Astrocyte (in vitro differentiated cells and primary cell): ENCODE measurements around the gene SCT. TPM values are rescaled to one million over a fixed set of nuclear protein-coding genes. Genes with fewer than 3 reads are reported as not detected.

ENCODE experiments used
- DNase-seq: peaks from one replicate; pipeline ENCODE4 v3.0.0-alpha.2; 2010; ENCODE audit warnings: low read depth
- FAIRE-seq: peaks from 2 replicates; lab custom pipeline; 2011; peaks lifted over from hg19 to GRCh38; lab: Jason Lieb, UNC
- H2AFZ ChIP-seq: 2 replicates; pipeline ENCODE4 v1.6.0; 2012; ENCODE audit warnings: low read depth, low read length, inconsistent platforms
- H3K27ac ChIP-seq: 2 replicates; pipeline ENCODE4 v1.5.1; 2011; ENCODE audit warnings: low read depth, low read length, inconsistent platforms
- H3K27me3 ChIP-seq: 2 replicates; pipeline ENCODE4 v1.6.0; 2011; ENCODE audit warnings: low read length, inconsistent platforms; ENCODE audit not compliant: insufficient read depth
- H3K36me3 ChIP-seq: 2 replicates; pipeline ENCODE4 v1.5.1; 2011; ENCODE audit warnings: low read length, inconsistent platforms; ENCODE audit not compliant: insufficient read depth
- H3K4me1 ChIP-seq: 2 replicates; pipeline ENCODE4 v1.5.1; 2011; ENCODE audit warnings: low read length, inconsistent platforms; ENCODE audit not compliant: insufficient read depth
- H3K4me2 ChIP-seq: 2 replicates; pipeline ENCODE4 v1.6.0; 2012; ENCODE audit warnings: low read length, inconsistent platforms
- H3K4me3 ChIP-seq: 2 replicates; pipeline ENCODE4 v1.5.1; 2011; ENCODE audit warnings: low read depth, mild to moderate bottlenecking, low read length, inconsistent platforms; ENCODE audit not compliant: insufficient read depth
- H3K79me2 ChIP-seq: 2 replicates; pipeline ENCODE4 v1.6.0; 2012; ENCODE audit warnings: mild to moderate bottlenecking, low read length, inconsistent platforms; ENCODE audit not compliant: insufficient read depth
- H3K9ac ChIP-seq: 2 replicates; pipeline ENCODE4 v1.6.0; 2012; ENCODE audit warnings: mild to moderate bottlenecking, low read length, inconsistent platforms
- H3K9me3 ChIP-seq: 2 replicates; pipeline ENCODE4 v1.5.1; 2012; ENCODE audit warnings: low read depth, mild to moderate bottlenecking, low read length, inconsistent platforms; ENCODE audit not compliant: insufficient read depth
- H4K20me1 ChIP-seq: 2 replicates; pipeline ENCODE4 v1.6.0; 2012; ENCODE audit warnings: low read length, inconsistent platforms; ENCODE audit not compliant: insufficient read depth
- H3K27ac Mint-ChIP-seq: one replicate; pipeline ENCODE4 v1.8.0; 2021; ENCODE audit warnings: mild to moderate bottlenecking, mixed read lengths; ENCODE audit not compliant: unreplicated experiment
- H3K27me3 Mint-ChIP-seq: one replicate; pipeline ENCODE4 v1.8.0; 2021; ENCODE audit warnings: low read depth, mixed read lengths; ENCODE audit not compliant: unreplicated experiment
- H3K36me3 Mint-ChIP-seq: one replicate; pipeline ENCODE4 v1.8.0; 2021; ENCODE audit warnings: low read depth, mixed read lengths; ENCODE audit not compliant: unreplicated experiment
- H3K4me1 Mint-ChIP-seq: one replicate; pipeline ENCODE4 v1.8.0; 2021; ENCODE audit warnings: low read depth, mixed read lengths; ENCODE audit not compliant: unreplicated experiment
- H3K4me3 Mint-ChIP-seq: one replicate; pipeline ENCODE4 v1.8.0; 2021; ENCODE audit warnings: mild to moderate bottlenecking, moderate library complexity, mixed read lengths; ENCODE audit not compliant: unreplicated experiment
- H3K9me3 Mint-ChIP-seq: one replicate; pipeline ENCODE4 v1.8.0; 2021; ENCODE audit warnings: mild to moderate bottlenecking, mixed read lengths; ENCODE audit not compliant: unreplicated experiment
- EZH2 ChIP-seq: IDR thresholded peaks from 2 replicates; pipeline ENCODE4 v1.6.1; 2012; ENCODE audit warnings: mild to moderate bottlenecking, low read length, inconsistent platforms; ENCODE audit not compliant: insufficient read depth
- total RNA-seq: library from RNA; stranded (reverse); gene quantifications from 2 replicates; pipeline ENCODE4 v1.2.1, GENCODE V29; 2021
- TF ChIP-seq, protein P1 (sequence below): IDR thresholded peaks from 2 replicates; pipeline ENCODE4 v1.5.1; 2011; ENCODE audit warnings: low read depth, mild to moderate bottlenecking, inconsistent platforms, low read length, moderate library complexity; ENCODE audit not compliant: insufficient read depth

The SCT gene
- total RNA-seq, 1 donor from 2014 or later, result 2.0 TPM

DNA sequence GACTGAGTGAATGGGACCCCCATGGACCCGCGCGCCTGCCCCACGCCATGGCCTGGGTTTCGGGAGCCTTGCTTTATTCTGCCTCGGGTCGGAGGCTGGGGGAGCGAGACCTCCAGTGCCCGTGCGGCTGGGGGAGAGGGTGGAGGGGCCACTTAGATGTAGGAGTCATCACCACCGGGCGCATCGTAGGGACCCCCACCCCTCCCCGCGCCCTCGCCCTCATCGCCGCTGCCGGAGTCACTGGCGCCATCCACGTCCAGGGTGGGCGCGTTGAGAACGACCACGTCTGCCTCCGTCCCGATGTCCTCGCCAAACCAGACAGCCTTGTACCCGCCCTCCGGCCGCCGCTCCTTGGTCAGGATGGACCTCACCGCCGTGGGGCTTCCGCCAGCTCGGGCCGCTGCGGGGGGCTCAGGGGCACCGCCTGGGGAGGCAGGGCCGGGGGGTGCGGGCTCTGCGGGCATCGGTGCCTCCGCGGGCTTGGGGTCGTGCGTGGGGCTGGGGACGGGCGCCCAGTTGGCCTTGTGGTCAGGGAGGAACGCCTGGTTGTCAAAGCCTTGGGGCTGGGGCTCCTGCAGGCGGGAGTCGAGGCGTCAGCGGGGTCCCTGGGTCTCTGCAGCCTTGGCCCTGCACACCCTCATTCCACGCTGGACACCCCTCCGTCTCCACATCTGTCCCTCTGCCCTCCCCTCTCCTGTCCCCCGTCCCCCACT, 9.6 kb downstream of the SCT start:
- H3K9me3 ChIP-seq, result no peaks in the 10 kb centered on the region
- no peak overlapping the region for H2AFZ ChIP-seq
- peaks cover 11% of the 10 kb centered on the region for H3K4me1 ChIP-seq
- H3K4me1 Mint-ChIP-seq, result peaks cover 1% of the 10 kb centered on the region
- no peak overlapping the region for H3K4me3 ChIP-seq
- peaks cover 27% of the 10 kb centered on the region for H4K20me1 ChIP-seq
- peaks cover 7% of the 10 kb centered on the region for H3K36me3 Mint-ChIP-seq
- no peaks in the 10 kb centered on the region for H3K27me3 ChIP-seq
- H3K27ac ChIP-seq, result no peak overlapping the region
- no peak for DNase-seq
- TF ChIP-seq, protein P1, sequence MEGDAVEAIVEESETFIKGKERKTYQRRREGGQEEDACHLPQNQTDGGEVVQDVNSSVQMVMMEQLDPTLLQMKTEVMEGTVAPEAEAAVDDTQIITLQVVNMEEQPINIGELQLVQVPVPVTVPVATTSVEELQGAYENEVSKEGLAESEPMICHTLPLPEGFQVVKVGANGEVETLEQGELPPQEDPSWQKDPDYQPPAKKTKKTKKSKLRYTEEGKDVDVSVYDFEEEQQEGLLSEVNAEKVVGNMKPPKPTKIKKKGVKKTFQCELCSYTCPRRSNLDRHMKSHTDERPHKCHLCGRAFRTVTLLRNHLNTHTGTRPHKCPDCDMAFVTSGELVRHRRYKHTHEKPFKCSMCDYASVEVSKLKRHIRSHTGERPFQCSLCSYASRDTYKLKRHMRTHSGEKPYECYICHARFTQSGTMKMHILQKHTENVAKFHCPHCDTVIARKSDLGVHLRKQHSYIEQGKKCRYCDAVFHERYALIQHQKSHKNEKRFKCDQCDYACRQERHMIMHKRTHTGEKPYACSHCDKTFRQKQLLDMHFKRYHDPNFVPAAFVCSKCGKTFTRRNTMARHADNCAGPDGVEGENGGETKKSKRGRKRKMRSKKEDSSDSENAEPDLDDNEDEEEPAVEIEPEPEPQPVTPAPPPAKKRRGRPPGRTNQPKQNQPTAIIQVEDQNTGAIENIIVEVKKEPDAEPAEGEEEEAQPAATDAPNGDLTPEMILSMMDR, result no peak
- no peak for TF ChIP-seq EZH2
- no peak overlapping the region for H3K4me3 Mint-ChIP-seq
- FAIRE-seq, result no peak
- H3K9me3 Mint-ChIP-seq, result no peaks in the 10 kb centered on the region
- no peak overlapping the region for H3K9ac ChIP-seq
- H3K4me2 ChIP-seq, result no peak overlapping the region
- peaks cover 5% of the 10 kb centered on the region for H3K79me2 ChIP-seq
- no peaks in the 10 kb centered on the region for H3K27me3 Mint-ChIP-seq
- H3K27ac Mint-ChIP-seq, result no peak overlapping the region
- no peaks in the 10 kb centered on the region for H3K36me3 ChIP-seq

DNA sequence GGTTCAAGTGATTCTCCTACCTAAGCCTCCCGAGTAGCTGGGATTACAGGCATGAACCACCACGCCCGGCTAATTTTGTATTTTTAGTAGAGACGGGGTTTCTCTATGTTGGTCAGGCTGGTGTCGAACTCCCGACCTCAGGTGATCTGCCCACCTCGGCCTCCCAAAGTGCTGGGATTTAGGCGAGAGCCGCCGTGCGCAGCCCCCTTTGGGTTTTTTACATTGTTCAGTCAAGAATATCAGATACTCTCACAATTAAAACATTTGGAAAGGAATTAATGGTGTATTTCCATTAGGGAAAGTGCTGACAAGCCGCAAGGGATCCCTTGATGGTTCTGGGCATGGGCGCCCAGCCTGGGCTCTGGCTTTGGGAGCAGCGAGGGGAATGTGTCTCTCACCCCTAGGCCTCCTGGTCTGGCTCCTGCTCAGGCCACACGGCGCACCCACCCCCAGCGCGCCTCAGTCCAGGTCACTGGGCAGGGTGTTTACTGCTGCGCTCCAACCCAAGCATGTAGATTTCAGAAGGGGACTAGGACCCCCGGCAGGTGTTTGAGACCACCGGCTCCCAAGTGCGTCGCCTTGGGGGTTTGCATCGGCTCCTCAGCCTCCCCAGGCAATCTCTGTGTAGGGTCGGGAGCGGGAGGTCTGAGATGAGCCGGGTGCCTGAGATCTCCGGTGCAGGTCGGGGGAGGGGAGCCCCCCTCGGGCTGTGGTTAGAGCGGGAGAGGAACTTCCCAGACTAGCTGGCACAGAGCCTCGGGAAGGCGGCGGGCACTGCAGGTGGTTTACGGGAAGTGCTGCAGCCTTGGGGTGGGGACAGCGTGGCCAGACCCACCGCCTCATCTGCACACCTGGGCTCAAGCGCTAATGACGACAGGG, 10.4 kb downstream of the SCT start:
- no peaks in the 10 kb centered on the region for H3K27me3 Mint-ChIP-seq
- H3K4me1 ChIP-seq, result peaks cover 11% of the 10 kb centered on the region
- no peak overlapping the region for H3K4me3 Mint-ChIP-seq
- H3K9me3 Mint-ChIP-seq, result no peaks in the 10 kb centered on the region
- DNase-seq (no peak), FAIRE-seq (no peak)
- no peak overlapping the region for H3K9ac ChIP-seq
- H3K4me2 ChIP-seq, result peak overlapping the region; percentile 99
- H2AFZ ChIP-seq, result no peak overlapping the region
- H3K27ac ChIP-seq, result no peak overlapping the region
- no peak overlapping the region for H3K4me3 ChIP-seq
- H4K20me1 ChIP-seq, result peaks cover 34% of the 10 kb centered on the region
- H3K36me3 Mint-ChIP-seq, result peaks cover 11% of the 10 kb centered on the region
- TF ChIP-seq, protein P1, result no peak
- H3K27ac Mint-ChIP-seq, result peak overlapping the region; percentile 66
- no peaks in the 10 kb centered on the region for H3K36me3 ChIP-seq
- H3K27me3 ChIP-seq, result no peaks in the 10 kb centered on the region
- H3K79me2 ChIP-seq, result peaks cover 5% of the 10 kb centered on the region
- H3K4me1 Mint-ChIP-seq, result peaks cover 5% of the 10 kb centered on the region
- no peaks in the 10 kb centered on the region for H3K9me3 ChIP-seq
